Astrocyte (in vitro differentiated cells and primary cell): ENCODE data around the gene COX20. TPM values are rescaled to one million over a fixed set of nuclear protein-coding genes. Genes with fewer than 3 reads are reported as not detected.

Experiments
- DNase-seq: peaks from one replicate; pipeline ENCODE4 v3.0.0-alpha.2; 2010; ENCODE audit warnings: low read depth
- FAIRE-seq: peaks from 2 replicates; lab custom pipeline; 2011; peaks lifted over from hg19 to GRCh38; lab: Jason Lieb, UNC
- H2AFZ ChIP-seq: 2 replicates; pipeline ENCODE4 v1.6.0; 2012; ENCODE audit warnings: low read depth, low read length, inconsistent platforms
- H3K27ac ChIP-seq: 2 replicates; pipeline ENCODE4 v1.5.1; 2011; ENCODE audit warnings: low read depth, low read length, inconsistent platforms
- H3K27me3 ChIP-seq: 2 replicates; pipeline ENCODE4 v1.6.0; 2011; ENCODE audit warnings: low read length, inconsistent platforms; ENCODE audit not compliant: insufficient read depth
- H3K36me3 ChIP-seq: 2 replicates; pipeline ENCODE4 v1.5.1; 2011; ENCODE audit warnings: low read length, inconsistent platforms; ENCODE audit not compliant: insufficient read depth
- H3K4me1 ChIP-seq: 2 replicates; pipeline ENCODE4 v1.5.1; 2011; ENCODE audit warnings: low read length, inconsistent platforms; ENCODE audit not compliant: insufficient read depth
- H3K4me2 ChIP-seq: 2 replicates; pipeline ENCODE4 v1.6.0; 2012; ENCODE audit warnings: low read length, inconsistent platforms
- H3K4me3 ChIP-seq: 2 replicates; pipeline ENCODE4 v1.5.1; 2011; ENCODE audit warnings: low read depth, mild to moderate bottlenecking, low read length, inconsistent platforms; ENCODE audit not compliant: insufficient read depth
- H3K79me2 ChIP-seq: 2 replicates; pipeline ENCODE4 v1.6.0; 2012; ENCODE audit warnings: mild to moderate bottlenecking, low read length, inconsistent platforms; ENCODE audit not compliant: insufficient read depth
- H3K9ac ChIP-seq: 2 replicates; pipeline ENCODE4 v1.6.0; 2012; ENCODE audit warnings: mild to moderate bottlenecking, low read length, inconsistent platforms
- H3K9me3 ChIP-seq: 2 replicates; pipeline ENCODE4 v1.5.1; 2012; ENCODE audit warnings: low read depth, mild to moderate bottlenecking, low read length, inconsistent platforms; ENCODE audit not compliant: insufficient read depth
- H4K20me1 ChIP-seq: 2 replicates; pipeline ENCODE4 v1.6.0; 2012; ENCODE audit warnings: low read length, inconsistent platforms; ENCODE audit not compliant: insufficient read depth
- H3K27ac Mint-ChIP-seq: one replicate; pipeline ENCODE4 v1.8.0; 2021; ENCODE audit warnings: mild to moderate bottlenecking, mixed read lengths; ENCODE audit not compliant: unreplicated experiment
- H3K27me3 Mint-ChIP-seq: one replicate; pipeline ENCODE4 v1.8.0; 2021; ENCODE audit warnings: low read depth, mixed read lengths; ENCODE audit not compliant: unreplicated experiment
- H3K36me3 Mint-ChIP-seq: one replicate; pipeline ENCODE4 v1.8.0; 2021; ENCODE audit warnings: low read depth, mixed read lengths; ENCODE audit not compliant: unreplicated experiment
- H3K4me1 Mint-ChIP-seq: one replicate; pipeline ENCODE4 v1.8.0; 2021; ENCODE audit warnings: low read depth, mixed read lengths; ENCODE audit not compliant: unreplicated experiment
- H3K4me3 Mint-ChIP-seq: one replicate; pipeline ENCODE4 v1.8.0; 2021; ENCODE audit warnings: mild to moderate bottlenecking, moderate library complexity, mixed read lengths; ENCODE audit not compliant: unreplicated experiment
- H3K9me3 Mint-ChIP-seq: one replicate; pipeline ENCODE4 v1.8.0; 2021; ENCODE audit warnings: mild to moderate bottlenecking, mixed read lengths; ENCODE audit not compliant: unreplicated experiment
- EZH2 ChIP-seq: IDR thresholded peaks from 2 replicates; pipeline ENCODE4 v1.6.1; 2012; ENCODE audit warnings: mild to moderate bottlenecking, low read length, inconsistent platforms; ENCODE audit not compliant: insufficient read depth
- total RNA-seq: library from RNA; stranded (reverse); gene quantifications from 2 replicates; pipeline ENCODE4 v1.2.1, GENCODE V29; 2021
- TF ChIP-seq, protein P1 (sequence below): IDR thresholded peaks from 2 replicates; pipeline ENCODE4 v1.5.1; 2011; ENCODE audit warnings: low read depth, mild to moderate bottlenecking, inconsistent platforms, low read length, moderate library complexity; ENCODE audit not compliant: insufficient read depth

The COX20 gene
- total RNA-seq, 1 donor from 2014 or later, result 51.0 TPM

DNA sequence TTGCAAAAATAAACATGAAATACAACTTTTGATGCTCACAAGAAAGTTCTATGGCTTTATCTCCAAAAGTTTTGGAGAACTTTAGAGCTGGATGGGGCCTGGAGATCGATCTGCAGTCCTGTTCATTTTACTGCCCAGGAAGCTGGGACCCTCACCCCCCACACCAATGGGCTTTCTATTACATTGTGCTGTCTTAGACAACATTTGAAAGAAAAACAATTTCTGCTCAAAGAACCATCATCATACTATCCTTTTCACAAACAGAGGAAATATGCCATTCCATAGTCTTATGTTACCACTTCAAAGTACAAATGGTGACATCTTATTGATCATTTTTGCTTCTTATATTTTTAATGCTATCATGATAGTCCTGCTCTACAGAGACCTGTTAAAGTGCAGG lies 30.9 kb downstream of the COX20 start:
- peaks cover 29% of the 10 kb centered on the region for H3K79me2 ChIP-seq
- peaks cover 6% of the 10 kb centered on the region for H3K4me1 ChIP-seq
- no peak for DNase-seq
- no peaks in the 10 kb centered on the region for H3K9me3 Mint-ChIP-seq
- peaks cover 4% of the 10 kb centered on the region for H3K36me3 ChIP-seq
- H3K27ac Mint-ChIP-seq, result no peak overlapping the region
- H3K27me3 Mint-ChIP-seq, result no peaks in the 10 kb centered on the region
- H3K4me1 Mint-ChIP-seq, result peaks cover 10% of the 10 kb centered on the region
- no peak overlapping the region for H3K4me3 ChIP-seq
- H3K9ac ChIP-seq, result no peak overlapping the region
- no peaks in the 10 kb centered on the region for H3K27me3 ChIP-seq
- no peak overlapping the region for H3K4me3 Mint-ChIP-seq
- no peak overlapping the region for H3K4me2 ChIP-seq
- no peak overlapping the region for H3K27ac ChIP-seq
- no peaks in the 10 kb centered on the region for H3K9me3 ChIP-seq
- TF ChIP-seq EZH2, result no peak
- TF ChIP-seq, protein P1, sequence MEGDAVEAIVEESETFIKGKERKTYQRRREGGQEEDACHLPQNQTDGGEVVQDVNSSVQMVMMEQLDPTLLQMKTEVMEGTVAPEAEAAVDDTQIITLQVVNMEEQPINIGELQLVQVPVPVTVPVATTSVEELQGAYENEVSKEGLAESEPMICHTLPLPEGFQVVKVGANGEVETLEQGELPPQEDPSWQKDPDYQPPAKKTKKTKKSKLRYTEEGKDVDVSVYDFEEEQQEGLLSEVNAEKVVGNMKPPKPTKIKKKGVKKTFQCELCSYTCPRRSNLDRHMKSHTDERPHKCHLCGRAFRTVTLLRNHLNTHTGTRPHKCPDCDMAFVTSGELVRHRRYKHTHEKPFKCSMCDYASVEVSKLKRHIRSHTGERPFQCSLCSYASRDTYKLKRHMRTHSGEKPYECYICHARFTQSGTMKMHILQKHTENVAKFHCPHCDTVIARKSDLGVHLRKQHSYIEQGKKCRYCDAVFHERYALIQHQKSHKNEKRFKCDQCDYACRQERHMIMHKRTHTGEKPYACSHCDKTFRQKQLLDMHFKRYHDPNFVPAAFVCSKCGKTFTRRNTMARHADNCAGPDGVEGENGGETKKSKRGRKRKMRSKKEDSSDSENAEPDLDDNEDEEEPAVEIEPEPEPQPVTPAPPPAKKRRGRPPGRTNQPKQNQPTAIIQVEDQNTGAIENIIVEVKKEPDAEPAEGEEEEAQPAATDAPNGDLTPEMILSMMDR, result no peak
- H3K36me3 Mint-ChIP-seq, result peaks cover 2% of the 10 kb centered on the region
- peaks cover 15% of the 10 kb centered on the region for H4K20me1 ChIP-seq
- no peak overlapping the region for H2AFZ ChIP-seq
- no peak for FAIRE-seq

DNA sequence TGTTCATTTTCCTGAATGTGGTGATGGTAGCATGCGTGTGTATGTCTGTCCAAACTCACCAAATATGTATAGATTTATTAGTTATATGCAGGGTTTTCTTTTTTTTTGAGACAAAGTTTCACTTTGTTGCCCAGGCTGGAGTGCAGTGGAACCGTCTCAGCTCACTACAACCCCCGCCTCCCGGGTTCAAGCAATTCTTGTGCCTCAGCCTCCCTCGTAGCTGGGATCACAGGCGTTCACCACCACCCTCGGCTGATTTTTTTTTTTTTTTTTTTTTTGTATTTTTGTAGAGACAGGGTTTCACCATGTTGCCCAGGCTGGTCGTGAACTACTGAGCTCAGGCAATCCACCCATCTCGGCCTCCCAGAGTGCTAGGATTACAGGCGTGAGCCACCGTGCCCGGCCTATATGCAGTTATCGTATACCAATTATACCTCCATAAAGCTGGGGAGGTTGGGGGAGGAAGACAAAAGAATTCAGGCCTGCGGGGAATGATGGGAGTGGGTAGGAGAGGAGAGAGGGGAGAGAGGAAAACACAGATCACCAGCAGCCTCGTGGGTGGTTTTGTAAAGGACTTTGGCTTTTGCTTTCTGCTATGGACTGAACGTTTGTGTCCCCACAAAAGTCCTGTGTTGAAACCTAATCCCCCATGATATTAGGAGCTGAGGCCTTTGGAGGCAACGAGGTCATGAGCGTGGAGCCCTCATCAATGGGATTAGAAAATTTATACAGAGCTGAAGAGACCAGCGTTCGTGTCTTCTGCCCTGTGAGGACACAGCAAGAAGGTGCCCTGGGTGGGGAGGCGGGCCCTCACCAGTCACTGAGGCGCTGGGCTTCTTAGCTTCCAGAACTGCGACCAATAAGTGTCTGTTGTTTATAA lies 33.3 kb downstream of the COX20 start:
- H3K4me3 ChIP-seq, result no peak overlapping the region
- Mint-ChIP-seq H3K4me1 (peaks cover 10% of the 10 kb centered on the region), H3K27ac (no peak overlapping the region), H3K9me3 (no peaks in the 10 kb centered on the region), H3K36me3 (no peaks in the 10 kb centered on the region), H3K27me3 (no peaks in the 10 kb centered on the region), H3K4me3 (no peak overlapping the region)
- TF ChIP-seq, protein P1, result no peak
- TF ChIP-seq EZH2, result no peak
- no peaks in the 10 kb centered on the region for H4K20me1 ChIP-seq
- H3K27me3 ChIP-seq, result no peaks in the 10 kb centered on the region
- no peak for FAIRE-seq
- H2AFZ ChIP-seq, result no peak overlapping the region
- H3K9me3 ChIP-seq, result no peaks in the 10 kb centered on the region
- H3K36me3 ChIP-seq, result no peaks in the 10 kb centered on the region
- no peak for DNase-seq
- peaks cover 7% of the 10 kb centered on the region for H3K79me2 ChIP-seq
- H3K4me2 ChIP-seq, result no peak overlapping the region
- H3K27ac ChIP-seq, result no peak overlapping the region
- no peak overlapping the region for H3K9ac ChIP-seq
- peaks cover 6% of the 10 kb centered on the region for H3K4me1 ChIP-seq

DNA sequence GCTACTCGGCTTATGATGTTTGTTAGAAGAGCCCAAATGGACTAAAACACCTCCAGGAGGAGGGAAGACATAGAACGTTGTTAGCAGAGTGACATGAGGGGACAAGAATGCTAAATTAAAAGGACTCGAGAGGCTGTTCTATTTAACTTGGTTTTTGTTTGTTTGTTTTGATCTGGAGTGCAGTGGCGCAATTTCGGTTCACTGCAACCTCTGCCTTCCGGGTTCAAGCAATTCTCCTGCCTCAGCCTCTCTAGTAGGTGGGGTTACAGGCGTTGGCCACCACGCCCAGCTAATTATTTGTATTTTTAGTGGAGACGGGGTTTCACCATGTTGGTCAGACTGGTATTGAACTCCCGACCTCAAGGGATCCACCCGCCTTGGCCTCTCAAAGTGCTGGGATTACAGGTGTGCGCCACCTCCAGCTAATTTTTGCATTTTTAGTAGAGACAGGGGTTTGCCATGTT lies 33.9 kb downstream of the COX20 start:
- Mint-ChIP-seq H3K4me3 (no peak overlapping the region), H3K4me1 (peaks cover 10% of the 10 kb centered on the region), H3K36me3 (no peaks in the 10 kb centered on the region), H3K9me3 (no peaks in the 10 kb centered on the region), H3K27me3 (no peaks in the 10 kb centered on the region), H3K27ac (no peak overlapping the region)
- no peak for DNase-seq
- H4K20me1 ChIP-seq, result no peaks in the 10 kb centered on the region
- H3K4me3 ChIP-seq, result no peak overlapping the region
- no peak for FAIRE-seq
- H3K36me3 ChIP-seq, result no peaks in the 10 kb centered on the region
- H3K27me3 ChIP-seq, result no peaks in the 10 kb centered on the region
- H3K79me2 ChIP-seq, result no peaks in the 10 kb centered on the region
- no peak overlapping the region for H3K4me2 ChIP-seq
- H2AFZ ChIP-seq, result no peak overlapping the region
- no peak overlapping the region for H3K9ac ChIP-seq
- no peaks in the 10 kb centered on the region for H3K9me3 ChIP-seq
- H3K27ac ChIP-seq, result no peak overlapping the region
- H3K4me1 ChIP-seq, result peaks cover 6% of the 10 kb centered on the region
- TF ChIP-seq EZH2, result no peak
- TF ChIP-seq, protein P1, result no peak
